NK-92 treated with Interleukin-12 subunit alpha and Interleukin-12 subunit beta, amount 100 ng/mL, for 24 hours (cell line): ENCODE data around the gene NEK4.
"Not testable (repeated sequence)": the region's sequence is repeated elsewhere in the genome, so short reads cannot be mapped to it uniquely, and the experiment has no call there.

Source experiments
- DNase-seq: peaks from one replicate; lab custom pipeline; 2025; lab: John Stamatoyannopoulos, UW

Gene NEK4

GRCh38 chr3:52777959-52778805 lies 7.4 kb upstream of the NEK4 start:
- DNase-seq, result no peak

- no peak for DNase-seq
Measured at GRCh38 chr3:52777127-52777958, 6.6 kb upstream of the NEK4 start, which contains the start of gene ITIH1. Gene ITIH1, plus strand, starts transcription at chr3:52777599. Its CDS starts 17 bp downstream, at chr3:52777616.

GRCh38 chr3:52776486-52776885 lies 5.7 kb upstream of the NEK4 start:
- DNase-seq, result not testable (repeated sequence)

- no peak for DNase-seq
Measured at GRCh38 chr3:52775877-52776276, 5.1 kb upstream of the NEK4 start.

GRCh38 chr3:52774901-52775864 lies 4.4 kb upstream of the NEK4 start:
- DNase-seq, result no peak

GRCh38 chr3:52774066-52774713 lies 3.5 kb upstream of the NEK4 start:
- DNase-seq, result no peak

- DNase-seq, result no peak
Measured at GRCh38 chr3:52773361-52774065, 2.8 kb upstream of the NEK4 start.

GRCh38 chr3:52771702-52772101 lies 962 bp upstream of the NEK4 start:
- DNase-seq, result no peak

- DNase-seq, result no peak
Measured at GRCh38 chr3:52771334-52771681, 568 bp upstream of the NEK4 start.

- no peak for DNase-seq
Measured at GRCh38 chr3:52769786-52770455, 819 bp downstream of the NEK4 start.

GRCh38 chr3:52763466-52763865 lies 7.3 kb downstream of the NEK4 start:
- DNase-seq, result no peak

GRCh38 chr3:52756141-52756540 lies 14.6 kb downstream of the NEK4 start:
- no peak for DNase-seq

GRCh38 chr3:52754373-52754772 lies 16.4 kb downstream of the NEK4 start:
- DNase-seq, result no peak

- no peak for DNase-seq
Measured at GRCh38 chr3:52752045-52752660, 18.6 kb downstream of the NEK4 start.

- no peak for DNase-seq
Measured at GRCh38 chr3:52743721-52744120, 27.0 kb downstream of the NEK4 start.

- no peak for DNase-seq
Measured at GRCh38 chr3:52743152-52743551, 27.6 kb downstream of the NEK4 start.

GRCh38 chr3:52742418-52743041 lies 28.2 kb downstream of the NEK4 start:
- DNase-seq, result no peak

GRCh38 chr3:52739730-52740129 lies 31.0 kb downstream of the NEK4 start:
- DNase-seq, result no peak

GRCh38 chr3:52733256-52733891 lies 37.4 kb downstream of the NEK4 start:
- DNase-seq, result no peak
